ENCODE measurements around the gene PATZ1.

DNA sequence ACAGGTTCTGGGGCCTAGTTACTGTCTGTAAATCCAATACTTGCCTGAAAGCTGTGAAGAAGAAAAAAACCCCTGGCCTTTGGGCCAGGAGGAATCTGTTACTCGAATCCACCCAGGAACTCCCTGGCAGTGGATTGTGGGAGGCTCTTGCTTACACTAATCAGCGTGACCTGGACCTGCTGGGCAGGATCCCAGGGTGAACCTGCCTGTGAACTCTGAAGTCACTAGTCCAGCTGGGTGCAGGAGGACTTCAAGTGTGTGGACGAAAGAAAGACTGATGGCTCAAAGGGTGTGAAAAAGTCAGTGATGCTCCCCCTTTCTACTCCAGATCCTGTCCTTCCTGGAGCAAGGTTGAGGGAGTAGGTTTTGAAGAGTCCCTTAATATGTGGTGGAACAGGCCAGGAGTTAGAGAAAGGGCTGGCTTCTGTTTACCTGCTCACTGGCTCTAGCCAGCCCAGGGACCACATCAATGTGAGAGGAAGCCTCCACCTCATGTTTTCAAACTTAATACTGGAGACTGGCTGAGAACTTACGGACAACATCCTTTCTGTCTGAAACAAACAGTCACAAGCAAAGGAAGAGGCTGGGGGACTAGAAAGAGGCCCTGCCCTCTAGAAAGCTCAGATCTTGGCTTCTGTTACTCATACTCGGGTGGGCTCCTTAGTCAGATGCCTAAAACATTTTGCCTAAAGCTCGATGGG, 67.4 kb downstream of the PATZ1 start:
- TF ChIP-seq POLR2A (IDR thresholded peaks at IDR 0.05): no peak
- TF ChIP-seq EP300 (IDR thresholded peaks at IDR 0.05): no peak
